ENCODE data around the gene PRKCB. TPM values are rescaled to one million over a fixed set of nuclear protein-coding genes. Genes with fewer than 3 reads are reported as not detected.

Gene PRKCB
- polyA plus RNA-seq, 1 donor from 2014 or later = 27.6 TPM

GRCh38 chr16:24118126-24118821, 282.5 kb downstream of the PRKCB start:
- TF ChIP-seq POLR2AphosphoS5 (IDR thresholded peaks at IDR 0.05) (no peak), EP300 (conservative IDR thresholded peaks at IDR 0.05; ENCODE audit: poor library complexity, severe bottlenecking) (no peak), MXI1 (conservative IDR thresholded peaks at IDR 0.05; ENCODE audit: poor library complexity, severe bottlenecking) (no peak), REST (IDR thresholded peaks at IDR 0.05; ENCODE audit: borderline replicate concordance) (no peak), CTCF (IDR thresholded peaks at IDR 0.05; ENCODE audit: poor library complexity, severe bottlenecking) (no peak), SMC3 (conservative IDR thresholded peaks at IDR 0.05; ENCODE audit: poor library complexity) (no peak), EZH2 (IDR thresholded peaks at IDR 0.05; ENCODE audit: borderline replicate concordance, insufficient read depth, low read length, poor library complexity, severe bottlenecking) (no peak), TAF1 (IDR thresholded peaks at IDR 0.05; ENCODE audit: low read depth) (no peak), RAD21 (conservative IDR thresholded peaks at IDR 0.05) (no peak)

GRCh38 chr16:24119807-24120206, 284.0 kb downstream of the PRKCB start:
- TF ChIP-seq EZH2 (IDR thresholded peaks at IDR 0.05; ENCODE audit: borderline replicate concordance, insufficient read depth, low read length, poor library complexity, severe bottlenecking) (no peak), REST (IDR thresholded peaks at IDR 0.05; ENCODE audit: borderline replicate concordance) (no peak), MXI1 (conservative IDR thresholded peaks at IDR 0.05; ENCODE audit: poor library complexity, severe bottlenecking) (no peak), SMC3 (conservative IDR thresholded peaks at IDR 0.05; ENCODE audit: poor library complexity) (no peak), TAF1 (IDR thresholded peaks at IDR 0.05; ENCODE audit: low read depth) (no peak), POLR2AphosphoS5 (IDR thresholded peaks at IDR 0.05) (no peak), CTCF (IDR thresholded peaks at IDR 0.05; ENCODE audit: poor library complexity, severe bottlenecking) (no peak), RAD21 (conservative IDR thresholded peaks at IDR 0.05) (no peak), EP300 (conservative IDR thresholded peaks at IDR 0.05; ENCODE audit: poor library complexity, severe bottlenecking) (no peak)
- Histone ChIP-seq H3K27ac (ENCODE audit: low read length) (no peak overlapping the region), H3F3A (ENCODE audit: insufficient read depth, low read length, poor library complexity, severe bottlenecking) (no peaks in the 10 kb centered on the region), H3K36me3 (ENCODE audit: insufficient read depth, low read length) (no peaks in the 10 kb centered on the region), H3K9ac (ENCODE audit: low read length) (no peak overlapping the region), H3K79me2 (replicated peaks; ENCODE audit: insufficient read depth, low read length) (no peaks in the 10 kb centered on the region), H2AFZ (ENCODE audit: low read depth, low read length) (no peak overlapping the region), H3K9me2 (ENCODE audit: insufficient read depth, low read length) (no peaks in the 10 kb centered on the region), H3K4me2 (ENCODE audit: low read length) (no peak overlapping the region), H3K4me3 (ENCODE audit: low read length) (no peak overlapping the region), H3K27me3 (ENCODE audit: insufficient read depth, low read depth, low read length) (no peaks in the 10 kb centered on the region), H4K20me1 (ENCODE audit: insufficient read depth) (no peaks in the 10 kb centered on the region), H3K9me3 (ENCODE audit: low read length) (no peaks in the 10 kb centered on the region)

More at GRCh38 chr16:24118126-24118821, 282.5 kb downstream of the PRKCB start:
- Histone ChIP-seq H3K4me3 (ENCODE audit: low read length) (no peak overlapping the region), H3K9me2 (ENCODE audit: insufficient read depth, low read length) (no peaks in the 10 kb centered on the region), H4K20me1 (ENCODE audit: insufficient read depth) (no peaks in the 10 kb centered on the region), H3K27ac (ENCODE audit: low read length) (no peak overlapping the region), H3F3A (ENCODE audit: insufficient read depth, low read length, poor library complexity, severe bottlenecking) (no peaks in the 10 kb centered on the region), H3K27me3 (ENCODE audit: insufficient read depth, low read depth, low read length) (no peaks in the 10 kb centered on the region), H3K9ac (ENCODE audit: low read length) (no peak overlapping the region), H3K4me2 (ENCODE audit: low read length) (no peak overlapping the region), H2AFZ (ENCODE audit: low read depth, low read length) (no peak overlapping the region), H3K36me3 (ENCODE audit: insufficient read depth, low read length) (no peaks in the 10 kb centered on the region), H3K79me2 (replicated peaks; ENCODE audit: insufficient read depth, low read length) (no peaks in the 10 kb centered on the region), H3K9me3 (ENCODE audit: low read length) (no peaks in the 10 kb centered on the region)

Data from neural cell (in vitro differentiated cells).